AG20443 (cell line): Measurements from ENCODE around the gene TMEM238.
"Not testable (repeated sequence)": the region's sequence is repeated elsewhere in the genome, so short reads cannot be mapped to it uniquely, and the experiment has no call there.

Source experiments
- DNase-seq: peaks from one replicate; pipeline ENCODE4 v3.0.0; 2012; ENCODE audit warnings: low spot score, mixed read lengths

TMEM238 gene

DNA sequence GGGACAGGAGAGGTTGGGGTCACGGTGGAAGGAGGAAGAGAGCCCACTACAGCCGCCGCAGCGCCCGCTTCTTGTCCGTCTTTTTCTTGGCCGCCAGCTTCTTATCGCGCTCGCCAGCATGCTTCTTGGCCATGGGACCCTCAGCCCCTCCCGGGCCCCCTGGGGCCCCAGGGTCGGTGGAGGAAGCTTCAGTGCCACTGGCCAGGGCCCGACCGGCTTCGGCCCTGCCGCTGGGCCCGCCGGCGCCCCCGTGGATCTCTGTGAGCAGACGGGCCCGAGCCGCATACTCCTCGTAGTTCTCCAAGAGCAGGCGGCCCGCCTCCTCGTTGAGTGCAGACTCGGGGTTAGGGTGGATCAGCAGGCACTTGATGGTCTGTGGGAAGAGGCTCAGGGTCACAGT lies 17.3 kb upstream of the TMEM238 start:
- DNase-seq: not testable (repeated sequence)

DNA sequence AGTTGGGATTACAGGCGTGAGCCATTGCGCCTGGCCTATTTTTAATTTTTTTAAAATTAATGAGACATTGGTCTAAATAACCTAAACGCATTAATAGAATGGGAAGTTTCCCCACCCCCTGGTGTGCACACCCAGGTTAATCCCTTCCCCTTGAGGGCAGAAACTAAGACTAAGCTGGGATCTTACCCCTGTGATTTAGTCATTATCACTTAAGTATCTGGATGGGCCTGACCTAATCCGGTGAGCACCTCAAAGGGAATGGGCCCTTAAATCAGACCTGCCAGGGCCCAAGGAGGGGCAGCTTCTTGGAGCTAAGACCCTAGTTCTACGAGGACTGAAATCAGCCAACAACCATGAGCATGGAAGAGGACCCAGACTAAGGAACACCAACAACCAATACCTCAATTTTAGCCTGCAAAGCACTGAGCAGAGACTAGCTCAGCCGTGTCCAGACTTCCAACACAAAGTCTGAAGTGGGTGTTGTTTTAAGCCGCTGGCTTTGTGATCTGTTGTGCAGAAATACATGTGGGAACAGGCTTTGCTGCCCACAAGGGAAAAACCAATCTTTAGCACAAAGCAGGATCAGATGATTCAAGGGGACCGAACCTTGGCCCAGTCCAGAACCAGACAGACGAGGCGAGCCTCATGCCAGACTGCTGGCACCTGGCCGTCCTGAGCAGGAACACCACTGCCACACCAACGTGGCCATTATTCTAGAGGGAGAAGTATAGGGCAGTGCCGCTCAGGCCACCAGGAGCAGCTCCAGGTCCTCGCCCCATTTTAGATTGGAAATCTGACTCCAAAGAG lies 16.4 kb upstream of the TMEM238 start:
- no peak for DNase-seq

DNA sequence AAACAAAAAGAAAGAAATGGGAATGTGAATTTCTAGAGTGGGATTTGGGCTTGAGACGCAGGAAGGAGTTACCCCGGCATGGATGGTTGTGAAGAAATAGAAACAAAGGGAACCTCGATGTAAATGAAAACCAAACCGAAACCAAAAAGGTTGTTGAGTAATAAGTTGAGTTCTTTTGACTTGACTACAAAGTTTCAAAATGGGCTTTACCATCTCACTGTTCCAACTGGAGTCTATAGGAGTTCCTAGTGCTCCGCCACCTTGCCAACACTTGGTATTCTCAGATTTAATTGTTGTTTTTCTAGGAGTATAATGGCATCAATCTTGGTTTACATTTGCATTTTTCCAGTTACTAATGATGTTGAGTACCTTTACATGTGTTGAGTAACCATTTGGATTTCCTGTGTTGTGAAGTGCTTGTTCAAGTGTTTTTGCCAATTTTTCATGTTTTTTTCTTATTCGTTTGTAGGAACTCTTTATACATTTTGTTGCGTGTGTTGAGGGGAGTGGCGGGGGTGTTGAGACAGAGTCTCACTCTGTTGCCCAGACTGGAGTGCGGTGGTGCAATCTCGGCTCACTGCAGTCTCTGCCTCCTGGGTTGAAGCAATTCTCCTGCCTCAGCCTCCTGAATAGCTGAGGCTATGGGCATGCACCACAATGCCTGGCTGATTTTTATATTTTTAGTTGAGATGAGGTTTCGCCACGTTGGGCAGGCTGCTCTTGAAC lies 14.3 kb upstream of the TMEM238 start:
- DNase-seq: no peak

DNA sequence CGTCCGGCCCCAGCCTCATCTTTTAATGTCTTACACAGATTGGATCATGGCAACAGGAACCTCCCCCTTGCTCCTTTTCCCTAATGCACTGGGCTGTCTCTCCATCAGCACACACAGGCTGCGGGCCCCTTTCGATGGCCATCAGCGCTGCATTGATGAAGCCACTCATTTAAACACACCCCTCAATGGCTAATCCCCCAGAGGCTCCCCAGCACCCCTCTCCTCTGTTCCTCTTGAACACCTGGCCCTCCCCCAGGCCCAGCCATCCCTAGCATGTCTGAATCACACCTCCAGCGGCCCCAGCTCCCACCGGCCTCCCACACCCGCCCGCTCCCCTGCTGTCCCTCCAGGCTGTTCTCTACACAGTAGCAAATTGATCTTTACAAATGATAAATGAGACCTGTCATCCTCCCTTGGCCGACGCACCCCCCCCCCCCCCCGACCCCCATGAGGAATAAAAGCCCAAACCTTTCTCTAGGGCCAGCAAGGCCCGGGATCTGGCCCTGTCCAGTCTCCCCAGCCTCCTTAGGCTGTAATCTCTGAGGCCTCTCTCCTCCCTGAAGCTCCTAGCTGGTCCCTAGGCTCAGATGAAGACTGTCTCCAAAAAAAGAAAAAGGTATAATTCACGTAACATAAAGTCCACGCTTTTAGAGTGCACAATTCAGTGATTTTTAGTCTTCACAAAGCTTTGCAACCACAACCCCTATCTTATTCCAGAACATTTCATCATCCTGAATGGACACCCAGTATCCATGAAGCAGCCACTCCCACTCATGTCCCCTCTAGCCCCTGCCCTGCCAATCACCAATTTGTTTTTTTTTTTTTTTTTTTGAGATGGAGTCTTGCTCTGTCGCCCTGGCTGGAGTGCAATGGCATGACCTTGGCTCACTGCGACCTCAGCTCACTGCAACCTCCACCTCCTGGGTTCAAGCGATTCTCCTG lies 9.0 kb upstream of the TMEM238 start:
- DNase-seq: no peak

DNA sequence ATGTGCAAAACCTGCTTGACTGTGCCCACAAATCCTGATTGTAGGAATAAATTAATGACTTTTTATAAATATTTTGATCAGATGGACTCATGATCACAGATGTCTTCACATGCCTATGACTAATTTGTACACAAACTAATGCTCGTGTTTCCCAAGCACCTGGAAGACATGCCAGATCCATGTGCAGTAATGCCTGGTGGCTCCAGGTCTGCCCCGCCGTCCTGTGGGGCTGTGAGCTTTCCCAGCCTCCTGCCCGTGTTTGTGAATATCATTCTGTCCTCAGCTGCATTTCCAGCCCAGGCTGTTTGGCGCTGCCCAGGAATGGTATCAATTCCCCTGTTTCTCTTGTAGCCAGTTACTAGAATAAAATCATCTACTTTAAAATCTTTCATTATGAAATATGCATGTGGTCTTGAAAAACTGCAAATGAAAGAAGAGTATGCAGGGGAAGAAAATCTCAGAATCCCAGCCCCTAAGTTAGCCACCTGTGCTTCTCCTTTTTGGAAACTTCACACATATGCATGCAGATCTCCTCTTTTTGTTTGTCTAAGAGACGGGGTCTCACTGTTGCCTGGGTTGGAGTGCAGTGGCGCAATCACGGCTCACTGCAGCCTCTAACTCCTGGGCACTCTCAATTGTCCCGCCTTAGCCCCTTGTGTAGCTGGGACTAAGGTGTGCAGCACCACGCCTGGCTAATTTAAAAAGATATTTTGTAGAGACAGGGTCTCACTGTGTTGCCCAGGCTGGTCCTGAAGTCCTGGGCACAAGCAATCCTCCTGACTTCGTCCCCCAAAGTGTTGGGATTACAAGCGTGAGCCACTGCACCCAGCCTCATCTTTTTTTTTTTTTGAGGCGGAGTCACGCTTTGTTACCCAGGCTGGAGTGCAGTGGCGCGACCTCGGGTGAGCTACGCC lies 7.9 kb upstream of the TMEM238 start:
- no peak for DNase-seq

DNA sequence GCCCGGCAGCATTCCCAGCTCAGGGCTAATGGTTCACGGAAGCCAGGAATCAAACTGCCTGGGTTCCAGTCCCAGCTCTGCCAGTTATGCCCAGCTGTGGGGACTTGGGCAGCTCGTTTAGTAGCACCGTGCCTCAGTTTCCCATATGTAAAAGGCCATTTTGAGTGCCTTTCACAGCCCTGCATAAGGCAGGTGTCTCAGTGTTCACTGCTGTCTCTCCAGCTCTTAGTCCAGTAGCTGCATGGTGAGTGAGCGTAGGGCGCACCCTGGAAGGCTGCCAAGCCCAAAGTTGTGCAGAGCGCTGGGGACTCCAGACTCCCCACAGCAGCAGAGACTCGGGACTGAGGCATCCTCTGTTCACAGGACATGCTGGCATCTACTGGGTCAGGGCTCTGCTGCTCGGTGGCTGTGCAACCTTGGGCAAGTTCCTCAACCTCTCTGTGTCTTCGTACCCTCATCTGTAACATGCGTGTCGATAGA lies 7.1 kb upstream of the TMEM238 start:
- DNase-seq: no peak

DNA sequence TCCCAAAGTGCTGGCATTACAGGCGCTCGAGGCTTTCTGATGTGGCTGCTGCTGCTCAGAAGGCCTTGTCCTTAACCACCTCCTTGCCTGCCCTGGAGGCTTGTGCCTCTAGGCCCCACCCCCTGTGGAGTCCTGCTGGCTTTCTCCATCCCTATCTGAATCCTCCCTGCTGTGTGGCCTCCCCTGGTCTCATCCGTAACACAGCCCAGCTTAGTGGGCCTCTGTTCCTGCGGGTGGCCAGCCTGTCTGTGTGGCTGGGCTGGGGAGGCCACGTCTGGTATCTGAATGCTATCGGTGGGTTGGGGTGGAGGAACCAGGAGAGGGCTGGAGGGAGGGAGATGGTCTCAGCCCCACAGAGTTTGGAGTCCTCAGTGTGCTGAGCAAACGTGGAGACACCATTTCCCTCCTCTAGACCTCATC lies 6.4 kb upstream of the TMEM238 start:
- no peak for DNase-seq

DNA sequence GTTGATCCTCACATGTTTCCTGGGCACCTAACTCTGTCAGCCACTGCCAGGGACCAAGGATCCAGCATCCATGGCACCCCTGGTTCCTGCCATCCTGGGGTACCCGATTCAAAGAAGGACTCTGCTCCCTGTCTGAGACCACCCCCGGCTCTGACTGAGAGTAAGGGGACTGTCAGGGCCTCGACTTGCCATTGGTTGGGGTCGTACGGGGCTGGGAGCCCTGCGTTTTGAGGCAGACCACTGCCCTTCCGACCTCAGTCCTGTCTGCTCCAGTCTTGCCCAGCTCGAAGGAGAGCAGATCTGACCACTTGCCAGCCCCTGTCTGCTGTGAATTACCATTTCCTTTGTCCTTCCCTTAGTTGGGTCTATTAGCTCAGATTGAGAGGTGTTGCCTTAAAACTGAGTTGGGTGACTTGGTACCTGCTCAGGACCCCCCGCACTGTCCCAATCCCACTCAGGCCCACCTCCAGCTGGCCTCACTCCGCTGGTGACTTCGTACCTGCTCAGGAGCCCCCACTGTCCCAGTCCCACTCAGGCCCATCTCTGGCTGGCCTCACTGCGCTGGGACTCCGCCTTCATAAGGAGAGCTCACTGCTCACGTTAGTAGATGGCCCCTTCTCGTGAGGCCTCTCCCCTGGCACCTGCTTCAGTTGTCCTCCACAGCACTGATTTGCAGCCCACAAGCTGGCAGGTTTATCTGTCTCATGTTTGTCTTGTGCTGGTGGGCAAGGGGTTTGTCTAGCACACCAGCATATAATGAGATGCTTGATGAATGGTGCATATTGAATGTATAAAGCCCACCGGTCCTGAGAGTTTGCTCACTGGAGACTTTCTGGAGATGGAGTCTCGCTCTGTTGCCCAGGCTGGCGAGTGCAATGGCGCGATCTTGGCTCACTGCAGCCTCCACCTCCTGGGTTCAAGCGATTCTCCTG lies 5.6 kb upstream of the TMEM238 start:
- DNase-seq: no peak

DNA sequence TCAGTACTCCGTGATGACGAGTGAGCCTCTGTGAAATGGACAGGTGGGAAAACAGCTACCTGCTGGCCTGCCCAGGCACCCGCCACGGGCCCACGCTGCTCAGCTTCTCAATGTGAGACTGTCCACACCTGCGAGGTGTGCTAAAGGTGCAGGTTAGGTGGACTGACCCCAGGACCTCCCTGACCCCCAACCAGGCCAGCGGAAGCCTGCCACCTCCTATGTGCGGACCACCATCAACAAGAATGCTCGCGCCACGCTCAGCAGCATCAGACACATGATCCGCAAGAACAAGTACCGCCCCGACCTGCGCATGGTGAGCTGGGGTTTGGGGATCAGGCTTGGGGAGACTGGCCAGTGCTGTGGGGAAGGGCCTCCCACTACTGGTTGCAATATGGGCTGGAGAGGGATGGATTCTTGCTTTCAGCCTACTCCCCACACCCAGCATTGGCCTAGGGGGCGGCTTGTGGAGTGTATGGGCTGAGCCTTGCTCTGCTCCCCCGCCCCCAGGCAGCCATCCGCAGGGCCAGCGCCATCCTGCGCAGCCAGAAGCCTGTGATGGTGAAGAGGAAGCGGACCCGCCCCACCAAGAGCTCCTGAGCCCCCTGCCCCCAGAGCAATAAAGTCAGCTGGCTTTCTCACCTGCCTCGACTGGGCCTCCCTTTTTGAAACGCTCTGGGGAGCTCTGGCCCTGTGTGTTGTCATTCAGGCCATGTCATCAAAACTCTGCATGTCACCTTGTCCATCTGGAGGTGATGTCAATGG lies 3.8 kb upstream of the TMEM238 start:
- DNase-seq: no peak

DNA sequence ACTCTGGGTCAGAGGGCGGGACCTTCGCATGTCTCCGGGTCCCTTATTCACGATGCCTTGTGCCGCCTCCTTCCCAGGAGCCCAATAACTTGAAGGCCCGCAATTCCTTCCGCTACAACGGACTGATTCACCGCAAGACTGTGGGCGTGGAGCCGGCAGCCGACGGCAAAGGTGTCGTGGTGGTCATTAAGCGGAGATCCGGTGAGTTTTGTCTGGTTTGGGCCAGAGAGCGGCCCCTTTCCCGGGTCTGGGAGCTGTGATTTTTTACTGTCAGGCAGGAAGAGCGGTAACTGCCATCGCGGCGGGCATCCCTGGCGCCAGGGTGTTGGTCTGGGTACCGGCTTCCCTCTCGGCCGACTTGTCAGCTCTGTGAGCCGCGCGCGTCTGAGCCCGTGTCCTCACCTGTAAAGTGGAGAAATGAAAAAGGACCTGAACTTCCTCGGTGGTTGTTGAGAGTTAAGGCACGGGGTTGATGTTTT lies 2.4 kb upstream of the TMEM238 start:
- no peak for DNase-seq

DNA sequence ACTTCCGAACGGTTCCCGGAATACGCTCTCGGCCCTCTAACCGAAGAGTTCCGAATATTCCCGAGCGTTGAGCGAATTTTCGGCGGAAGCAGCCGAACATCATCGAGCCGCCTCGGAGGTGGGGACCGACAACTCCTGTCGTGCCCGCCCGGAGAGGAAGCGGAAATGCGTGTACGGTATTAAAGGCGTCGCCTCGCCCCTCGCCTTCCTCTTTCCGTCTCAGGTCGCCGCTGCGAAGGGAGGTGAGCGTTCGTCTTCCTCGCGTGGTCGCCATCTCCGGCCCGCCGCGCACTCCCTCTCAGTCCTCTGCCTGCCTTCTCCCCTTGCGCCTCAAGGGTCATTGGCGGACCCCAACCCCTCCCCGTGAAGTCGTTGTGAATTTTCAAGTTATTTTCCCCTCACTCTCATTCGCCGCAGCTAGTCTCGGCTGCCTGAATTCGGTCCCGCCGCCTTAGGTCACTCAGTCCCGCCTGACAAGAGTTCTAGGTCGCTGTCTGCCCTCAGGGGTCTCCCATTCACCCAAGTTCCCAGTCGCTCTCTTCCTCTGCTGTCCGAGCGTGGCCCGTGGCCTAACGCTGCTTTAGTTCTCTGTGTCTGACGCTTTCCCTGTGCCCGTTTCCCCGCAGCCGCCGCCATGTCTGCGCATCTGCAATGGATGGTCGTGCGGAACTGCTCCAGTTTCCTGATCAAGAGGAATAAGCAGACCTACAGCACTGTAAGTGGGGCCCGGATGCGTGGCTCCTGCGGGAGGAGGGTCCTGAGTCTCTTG lies 1.8 kb upstream of the TMEM238 start, which contains the start of gene RPL28:
Gene RPL28, plus strand, starts transcription at position 209 of the 769 bp plus-strand sequence. Its CDS starts 426 bp downstream, at position 635.
- peak; percentile 96 for DNase-seq

DNA sequence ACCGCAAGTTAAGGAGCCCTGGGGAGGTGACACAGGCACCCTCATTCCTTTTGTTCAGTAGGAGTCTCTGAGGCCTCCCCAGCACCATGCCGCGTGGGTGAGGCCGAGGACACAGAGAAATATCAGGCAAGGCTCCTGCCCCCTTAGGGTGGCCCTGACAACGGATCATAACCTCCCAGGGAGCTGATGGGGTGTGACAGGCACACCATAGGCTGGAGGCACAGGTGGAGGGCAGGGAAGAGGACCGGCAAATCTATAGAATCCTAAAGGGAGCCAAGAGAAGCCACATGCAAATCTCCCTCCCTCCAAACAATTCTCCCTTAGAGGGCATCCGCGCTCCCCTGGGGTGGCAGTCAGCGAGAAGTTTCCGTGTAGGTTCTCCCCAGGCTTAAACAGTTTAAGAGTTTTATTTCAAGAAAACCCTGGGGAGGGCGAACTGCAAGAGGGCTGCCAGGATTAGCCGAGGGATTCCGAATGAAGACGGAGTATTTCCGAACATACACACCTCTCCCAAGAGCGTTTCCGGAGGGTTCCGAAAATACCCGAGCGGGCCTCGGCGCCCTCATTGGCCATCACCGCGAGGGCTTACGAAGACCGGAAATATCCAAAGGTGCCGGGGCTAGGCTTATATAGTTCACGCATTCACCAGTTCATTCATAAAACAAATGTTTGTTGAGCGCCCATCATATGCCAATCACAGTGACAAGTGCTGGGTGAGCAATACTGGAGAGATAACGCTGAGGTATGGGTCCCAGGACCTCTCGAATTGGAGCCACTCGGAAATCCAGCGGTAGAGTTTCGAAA lies 1.0 kb upstream of the TMEM238 start:
- peak; percentile 93 for DNase-seq

DNA sequence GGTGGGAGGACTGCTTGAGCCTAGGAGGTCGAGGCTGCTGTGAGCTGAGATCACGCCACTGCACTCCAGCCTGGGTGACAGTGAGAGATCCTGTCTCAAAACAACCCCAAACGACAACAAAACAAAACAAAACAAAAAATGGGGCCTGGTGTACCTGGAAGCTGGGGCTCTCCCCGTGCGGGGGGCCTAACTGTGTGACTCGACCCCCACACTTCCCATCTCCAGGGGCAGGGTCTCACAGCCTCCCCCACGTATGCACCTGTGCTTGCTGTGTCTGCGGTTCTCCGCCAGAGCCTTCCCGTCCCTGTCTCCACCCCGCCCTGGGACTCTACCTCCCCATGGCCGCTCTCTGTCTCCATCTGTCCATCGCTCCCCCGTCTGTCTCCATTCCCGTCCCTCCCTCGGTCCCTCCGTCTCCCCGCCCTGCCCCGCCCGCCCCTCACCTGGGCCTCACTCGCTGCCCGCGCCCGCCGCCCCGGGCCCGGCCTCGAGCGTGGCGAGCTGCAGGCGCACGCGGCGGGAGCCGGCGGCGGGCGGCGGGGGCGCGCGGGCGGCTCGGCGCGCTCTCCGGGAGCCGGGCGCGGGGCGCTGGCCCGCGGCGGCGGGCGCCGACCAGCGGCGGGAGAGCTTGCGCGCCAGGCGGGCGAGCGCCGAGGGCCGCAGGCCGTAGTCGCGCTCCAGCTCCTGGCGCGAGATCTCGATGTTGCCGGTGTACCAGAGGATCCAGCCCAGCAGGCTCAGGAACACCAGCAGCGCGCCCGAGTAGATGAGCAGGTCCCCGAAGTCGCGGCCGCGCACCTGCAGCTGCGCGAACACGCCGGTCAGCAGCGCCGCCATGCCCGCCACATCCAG lies 587 bp downstream of the TMEM238 start:
- DNase-seq: peak; percentile 84

DNA sequence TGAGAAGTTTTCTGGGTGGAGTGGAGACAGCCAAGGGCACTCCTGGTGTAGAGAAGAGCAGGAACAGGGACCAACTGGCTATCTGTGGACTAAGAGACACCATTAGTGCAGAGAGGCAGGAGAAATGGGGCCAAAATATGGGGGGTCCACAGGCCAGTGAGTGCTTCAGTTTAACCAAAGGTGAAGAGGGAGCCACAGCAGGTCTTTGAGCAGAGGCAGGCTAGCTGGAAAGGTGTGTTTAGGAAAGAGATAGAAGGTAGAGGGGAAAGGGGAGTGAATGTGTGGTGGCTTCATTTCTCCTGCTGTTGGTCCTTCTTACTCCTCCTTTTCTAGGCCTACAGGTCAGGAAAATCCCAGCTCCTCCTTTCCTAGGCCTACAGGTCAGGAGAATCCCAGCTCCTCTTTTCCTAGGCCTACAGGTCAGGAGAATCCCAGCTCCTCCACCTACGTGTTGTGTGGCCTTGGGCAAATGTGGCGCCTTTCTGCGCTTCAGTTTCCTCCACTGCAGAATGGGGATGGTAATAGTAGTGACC lies 1.5 kb downstream of the TMEM238 start:
- no peak for DNase-seq

DNA sequence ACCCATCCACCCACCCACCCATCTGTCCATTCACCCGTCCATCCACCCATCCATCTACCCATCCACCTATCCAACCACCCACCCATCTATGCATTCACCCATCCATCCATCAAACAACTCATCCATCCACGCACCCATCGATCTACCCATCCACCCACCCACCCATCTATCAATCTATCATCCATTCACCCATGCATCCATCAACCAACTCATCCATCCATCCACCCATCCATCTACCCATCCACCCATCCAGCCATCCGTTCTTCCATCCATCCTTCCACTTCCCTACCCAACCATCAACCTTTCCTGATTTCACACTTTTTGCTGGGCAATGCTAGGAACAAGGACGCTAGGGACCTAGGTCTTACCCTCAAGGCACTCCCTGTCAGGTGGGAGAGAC lies 2.1 kb downstream of the TMEM238 start:
- DNase-seq: no peak

DNA sequence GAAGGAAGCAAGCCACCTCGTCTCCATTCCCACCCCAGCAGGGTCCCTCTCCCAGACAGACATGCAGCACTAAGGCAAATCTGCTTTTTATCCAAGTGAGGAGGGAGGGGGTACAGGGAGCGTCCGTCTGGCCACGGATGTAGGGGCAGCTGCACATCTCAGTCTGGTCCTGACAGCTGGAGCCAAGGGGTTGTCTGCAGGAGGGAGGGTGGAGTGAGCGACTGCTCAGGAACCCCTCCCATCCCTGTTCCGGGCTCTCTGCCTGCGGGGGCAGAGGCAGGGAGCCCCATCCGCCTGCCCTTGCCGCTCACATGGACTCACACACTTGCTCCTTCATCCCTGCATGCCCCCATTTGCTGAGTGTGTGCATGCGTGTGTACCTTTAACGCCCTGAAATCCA lies 4.9 kb downstream of the TMEM238 start:
- DNase-seq: no peak
